HS-5 (cell line): ENCODE results near the gene SYNE1.
"Not testable (repeated sequence)": the region's sequence is repeated elsewhere in the genome, so short reads cannot be mapped to it uniquely, and the experiment has no call there.

Experiments used
- DNase-seq: peaks from one replicate; pipeline ENCODE4 v3.0.0-alpha.2; 2012; ENCODE audit warnings: low read depth

Gene SYNE1

DNA sequence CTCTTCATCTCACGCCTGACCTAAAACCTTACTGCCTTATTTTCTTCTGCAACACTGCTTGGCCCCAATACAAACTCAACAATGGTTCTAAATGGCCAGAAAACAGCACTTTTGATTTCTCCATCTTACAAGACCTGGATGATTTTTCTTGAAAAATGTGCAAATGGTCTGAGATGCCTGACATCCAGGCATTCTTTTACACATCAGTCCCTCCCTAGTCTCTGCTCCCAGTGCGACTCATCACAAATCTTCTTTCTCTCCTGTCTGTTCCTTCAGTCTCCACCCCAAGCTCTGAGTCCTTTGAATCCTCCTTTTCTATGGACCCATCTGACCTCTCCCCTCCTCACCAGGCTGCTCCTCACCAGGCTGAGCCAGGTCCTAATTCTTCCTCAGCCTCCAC lies 145.7 kb downstream of the SYNE1 start:
- not testable (repeated sequence) for DNase-seq

DNA sequence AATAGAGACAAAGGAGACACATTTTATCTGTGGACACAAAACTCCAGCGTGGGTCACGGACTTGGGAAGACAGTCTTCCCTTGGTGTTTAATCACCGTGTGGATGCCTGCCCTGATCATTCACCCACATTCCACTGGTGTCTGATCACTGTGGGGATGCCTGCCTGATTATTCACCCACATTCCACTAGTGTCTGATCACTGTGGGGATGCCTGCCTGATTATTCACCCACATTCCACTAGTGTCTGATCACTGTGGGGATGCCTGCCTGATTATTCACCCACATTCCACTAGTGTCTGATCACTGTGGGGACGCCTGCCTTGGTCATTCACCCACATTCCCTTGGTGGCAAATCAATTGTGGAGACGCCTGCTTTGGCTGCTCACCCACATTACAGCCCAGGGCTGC lies 146.2 kb downstream of the SYNE1 start:
- not testable (repeated sequence) for DNase-seq

DNA sequence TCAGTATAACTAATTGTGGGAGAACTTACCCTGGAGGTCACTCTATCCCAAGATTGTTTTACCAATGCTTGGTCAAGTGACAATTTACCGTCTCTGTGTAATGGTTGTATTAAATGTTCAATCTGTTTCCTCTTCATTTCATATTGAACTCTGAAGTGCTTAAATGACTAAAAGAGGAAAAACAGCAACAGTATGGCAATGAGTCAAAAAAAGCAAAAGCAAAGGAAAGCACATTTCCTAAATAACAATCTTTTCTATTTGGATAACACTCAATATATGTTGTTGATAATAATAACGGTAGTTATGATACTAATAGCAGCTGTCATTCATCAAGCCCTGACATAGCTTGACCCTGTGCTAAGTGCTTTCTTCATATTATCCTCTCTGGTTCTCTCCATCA lies 152.4 kb downstream of the SYNE1 start:
- DNase-seq = no peak

DNA sequence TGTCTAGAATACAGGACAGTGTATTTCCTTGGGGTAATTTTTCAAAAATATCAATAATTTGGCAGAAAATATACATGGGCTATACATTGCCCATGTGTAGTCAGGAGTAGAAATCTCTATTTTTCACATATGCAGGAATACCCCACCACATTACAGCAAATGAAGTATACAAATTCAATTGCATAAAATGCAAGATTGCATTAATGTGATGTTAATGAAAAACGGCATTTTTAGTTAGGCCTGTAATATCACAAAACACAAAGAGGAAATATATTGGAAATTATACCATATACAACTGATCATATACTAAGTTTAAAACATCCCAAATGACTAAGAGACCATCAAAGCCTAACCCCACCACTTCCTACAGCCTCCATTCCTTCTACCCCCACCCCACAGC lies 154.9 kb downstream of the SYNE1 start:
- DNase-seq = no peak

DNA sequence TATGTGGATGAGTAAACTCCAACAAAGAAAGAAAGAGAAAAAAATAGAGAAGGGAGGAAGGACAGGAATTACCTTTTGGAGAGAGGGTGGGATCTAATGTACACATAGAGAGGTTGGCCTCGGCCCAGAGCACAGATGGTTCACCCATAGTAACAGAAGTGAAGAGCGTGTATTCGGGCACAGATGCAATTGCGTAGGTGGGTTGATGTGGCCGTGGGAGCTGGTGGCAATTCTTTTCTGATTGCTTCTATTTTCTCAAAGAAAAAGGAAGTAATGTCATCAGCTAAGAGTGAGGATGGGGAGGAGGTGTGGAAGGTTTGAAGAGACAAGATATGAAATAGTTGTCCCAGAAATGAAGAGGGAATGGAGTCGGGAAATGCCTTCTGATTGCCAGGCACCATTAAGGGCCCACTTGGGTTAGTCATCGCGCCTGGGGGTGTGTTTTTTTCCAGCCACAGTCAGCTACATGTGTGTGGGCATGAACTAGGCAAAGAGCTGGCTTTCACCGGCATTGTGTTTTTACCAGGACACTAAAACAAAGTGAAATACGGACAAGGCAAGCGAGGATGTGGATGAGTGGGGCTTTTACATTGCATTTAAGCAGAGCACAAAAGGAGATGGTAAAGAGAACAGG lies 158.7 kb downstream of the SYNE1 start:
- DNase-seq = no peak

DNA sequence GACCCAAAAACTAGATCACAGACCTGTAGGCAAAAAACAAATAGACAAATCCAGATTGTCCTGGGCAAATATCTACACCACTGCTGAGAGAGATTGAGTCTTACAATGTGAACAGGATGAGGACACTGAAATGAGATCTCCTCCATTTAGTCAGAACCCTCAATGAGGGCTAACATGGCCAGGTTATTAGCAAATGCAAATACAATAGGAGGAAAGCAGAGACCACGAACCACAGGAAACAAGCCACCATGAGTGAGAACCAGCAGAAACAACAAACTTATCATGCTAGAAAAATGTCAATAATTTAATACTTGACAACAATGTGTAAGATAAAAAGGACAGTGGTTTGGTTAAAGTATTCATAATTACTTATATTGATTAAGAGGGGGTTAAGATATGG lies 162.8 kb downstream of the SYNE1 start:
- no peak for DNase-seq

DNA sequence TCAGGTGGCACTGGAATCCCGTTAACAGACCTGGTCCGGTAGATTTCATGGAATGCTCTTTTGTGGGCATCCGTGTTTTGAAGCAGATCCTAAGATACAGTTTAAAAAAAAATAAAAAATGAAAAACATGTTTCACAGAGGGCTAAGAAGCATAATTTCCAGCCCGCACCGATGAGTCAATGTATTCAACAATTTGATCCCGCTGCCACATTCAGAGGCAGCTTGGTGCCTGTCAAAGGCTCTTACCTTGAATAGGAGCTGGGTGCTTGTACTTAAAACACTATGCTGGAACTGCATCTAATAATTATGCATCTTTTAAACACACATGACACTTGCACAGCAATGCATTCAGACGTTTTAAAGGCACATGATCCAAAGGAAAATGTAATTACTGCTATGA lies 164.8 kb downstream of the SYNE1 start:
- no peak for DNase-seq

DNA sequence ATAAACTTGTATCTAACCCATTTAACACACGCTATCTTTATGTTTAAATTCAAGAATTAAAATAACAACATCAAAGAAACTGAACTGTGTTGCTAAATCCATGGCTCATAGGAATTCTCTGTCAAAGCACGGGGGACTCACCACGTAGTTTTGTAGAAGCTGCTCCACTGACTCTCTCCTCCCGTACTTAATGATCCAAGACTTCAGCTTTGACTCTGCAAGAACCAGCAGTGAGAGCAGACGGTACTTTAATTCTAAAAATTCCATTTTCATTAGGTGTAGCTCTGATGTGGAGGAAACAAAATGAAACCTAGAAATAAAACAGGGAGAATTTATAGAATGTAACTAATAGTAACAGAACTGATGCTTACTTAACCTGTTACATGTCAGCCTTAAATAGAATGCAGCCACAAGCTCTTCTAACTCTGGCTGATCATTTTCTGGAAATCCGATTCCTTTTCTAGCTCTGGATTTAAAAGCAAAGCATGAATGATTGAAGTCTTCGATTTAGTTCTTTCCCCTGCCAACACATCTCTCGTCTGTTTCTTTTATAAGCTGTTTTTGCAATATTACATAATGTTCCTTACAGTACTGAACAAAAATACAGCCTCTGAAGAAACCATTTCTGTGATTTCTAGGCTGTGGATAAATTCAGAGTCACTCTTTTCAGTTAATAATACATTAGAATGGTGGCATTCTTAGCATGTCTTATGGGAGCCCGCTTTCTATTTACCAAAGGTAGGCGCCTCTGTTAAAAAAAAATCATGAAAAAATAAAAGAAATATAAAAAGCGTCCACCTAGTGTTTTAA lies 165.5 kb downstream of the SYNE1 start:
- no peak for DNase-seq

DNA sequence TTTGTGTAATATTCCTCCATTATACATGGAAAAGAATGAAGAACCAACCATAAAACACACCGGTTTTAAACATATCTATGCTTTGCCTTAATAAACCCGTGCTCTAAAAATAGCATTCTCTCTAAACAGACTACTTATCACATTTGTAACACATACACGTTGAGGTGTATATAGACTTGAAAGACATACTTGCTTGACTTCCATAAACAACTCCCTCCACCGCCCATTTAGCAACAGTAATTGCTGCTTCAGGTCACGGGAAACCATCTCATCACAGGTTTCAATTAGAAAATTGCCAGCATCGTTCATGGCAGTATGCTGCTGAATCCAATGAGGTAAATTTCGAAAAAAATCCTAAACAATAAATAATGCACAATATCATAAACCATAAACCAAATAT lies 174.0 kb downstream of the SYNE1 start:
- no peak for DNase-seq

DNA sequence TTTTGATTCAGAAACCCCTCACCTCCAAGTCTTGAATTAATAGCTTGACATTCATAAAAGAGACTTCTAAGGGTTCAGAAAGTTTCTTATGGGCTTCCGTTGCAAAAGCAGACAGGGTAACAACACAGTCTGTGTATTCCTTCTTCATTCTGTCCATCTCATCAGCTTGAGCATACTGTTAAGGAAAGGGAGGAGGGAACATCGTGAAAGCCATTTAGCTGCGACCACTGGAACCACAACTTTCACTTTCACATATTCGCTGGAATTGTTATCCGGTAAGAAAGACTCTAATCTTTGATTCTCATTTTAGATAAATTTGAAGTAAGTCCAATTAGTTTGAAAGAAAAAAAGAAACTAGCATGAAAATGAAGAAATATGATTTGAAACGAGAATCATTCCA lies 174.4 kb downstream of the SYNE1 start:
- DNase-seq = no peak

DNA sequence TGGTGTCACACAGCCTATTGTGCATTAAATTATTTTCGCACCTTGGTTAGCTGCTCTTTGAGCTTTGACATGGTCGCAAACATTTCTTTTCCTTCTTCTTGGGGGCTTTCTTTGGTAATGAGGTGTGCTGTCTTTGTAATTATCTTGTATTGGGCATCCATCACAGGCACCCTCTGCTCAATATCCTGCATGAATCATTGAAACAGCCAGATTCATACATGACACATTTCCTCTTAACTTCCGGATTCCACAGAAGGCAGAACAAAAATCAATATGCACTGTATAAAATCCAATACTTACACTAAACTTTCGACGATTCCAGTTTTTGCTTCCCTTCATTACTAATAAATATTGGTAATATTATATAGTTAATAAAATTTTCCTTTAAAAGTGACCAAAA lies 175.6 kb downstream of the SYNE1 start:
- DNase-seq = no peak

DNA sequence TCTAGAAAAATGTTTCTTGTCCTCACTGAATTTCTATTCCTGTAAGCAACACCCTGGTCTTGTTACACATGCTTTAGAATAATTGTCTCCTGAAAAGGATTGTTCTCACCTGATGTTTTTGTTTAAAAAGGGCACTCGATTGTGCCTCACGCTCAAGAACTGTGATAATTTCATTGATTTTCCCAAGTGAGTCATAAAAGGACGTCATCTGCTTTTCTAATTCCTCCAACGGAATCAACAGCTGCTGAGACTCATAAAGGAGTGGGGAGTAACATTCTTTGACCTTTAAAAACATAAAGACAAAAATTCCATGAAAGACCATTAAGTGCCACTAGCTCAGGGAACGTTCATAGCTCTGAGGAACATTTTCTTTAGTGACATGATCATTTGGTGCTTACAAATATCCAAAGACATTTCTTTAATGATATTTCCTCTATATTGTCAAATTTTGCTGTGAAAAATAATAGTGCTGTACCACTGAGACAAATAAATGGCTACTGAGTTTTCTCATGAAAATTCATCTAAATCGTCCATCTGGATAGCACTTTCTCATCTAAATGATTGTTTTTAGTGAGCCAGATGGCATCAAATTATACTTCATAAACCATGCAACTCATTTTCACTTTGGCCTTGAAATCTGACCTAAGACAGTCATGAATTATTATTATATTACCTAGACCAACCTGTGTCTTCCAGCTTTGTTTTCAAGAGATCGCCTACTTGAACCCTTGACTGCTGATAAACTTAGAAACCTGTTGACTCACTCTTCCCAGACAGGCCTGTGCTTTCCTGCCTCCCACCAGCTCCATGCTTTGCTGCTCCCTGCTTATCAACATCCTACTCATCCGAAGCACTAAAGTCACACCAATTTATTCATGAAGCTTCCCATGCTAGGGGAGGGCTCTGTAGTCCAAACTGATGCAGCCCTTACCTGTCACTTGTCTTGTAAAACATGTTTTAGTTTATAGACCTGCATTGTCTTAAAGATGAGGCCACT lies 178.2 kb downstream of the SYNE1 start:
- no peak for DNase-seq

DNA sequence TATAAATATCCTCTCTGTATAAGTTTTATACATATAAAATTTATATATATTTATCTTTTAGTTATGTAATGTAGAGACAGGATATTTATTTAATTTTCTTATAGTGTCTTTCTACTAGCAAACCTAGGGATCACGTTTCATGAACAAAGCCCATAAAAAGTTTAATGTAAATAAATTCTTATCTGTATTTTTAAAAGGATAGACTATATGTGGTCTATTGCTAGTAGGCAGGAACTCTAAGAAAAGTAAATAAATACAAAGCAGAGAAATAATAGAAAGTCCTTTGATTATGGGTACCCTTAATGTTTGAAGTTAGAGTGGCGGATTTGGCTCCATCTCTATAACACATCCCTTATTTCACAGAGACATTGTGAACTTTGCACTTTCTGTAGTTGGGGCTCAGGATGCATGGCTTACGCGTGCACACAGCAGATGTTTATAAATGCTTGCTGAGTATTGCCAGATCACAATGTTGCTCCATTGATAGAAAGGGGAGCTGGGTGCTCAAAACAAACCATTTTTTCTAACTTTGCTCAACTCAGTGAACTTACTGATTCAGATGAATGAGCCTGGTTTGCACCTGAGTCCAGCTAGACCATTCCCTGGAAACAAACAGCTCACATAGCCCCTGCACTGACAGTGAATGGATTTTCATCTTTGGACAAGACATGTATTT lies 179.1 kb downstream of the SYNE1 start:
- no peak for DNase-seq

DNA sequence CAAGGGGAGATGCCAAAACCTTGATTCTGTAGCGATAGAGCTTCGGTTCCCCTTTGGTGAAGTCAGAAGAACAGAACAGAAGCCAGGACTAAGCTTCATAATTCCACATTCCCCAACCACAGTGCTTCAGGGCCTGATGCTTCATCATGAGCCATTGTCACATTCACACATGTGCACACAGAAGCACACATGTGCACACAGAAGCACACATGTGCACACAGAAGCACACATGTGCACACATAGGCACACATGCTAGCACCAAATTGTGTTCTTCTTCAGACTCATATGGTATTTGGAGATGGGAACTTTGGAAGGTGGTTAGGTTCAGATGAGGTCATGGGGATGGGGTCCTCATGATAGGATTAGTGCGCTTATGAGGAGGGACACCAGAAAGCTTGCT lies 183.2 kb downstream of the SYNE1 start:
- DNase-seq = no peak

DNA sequence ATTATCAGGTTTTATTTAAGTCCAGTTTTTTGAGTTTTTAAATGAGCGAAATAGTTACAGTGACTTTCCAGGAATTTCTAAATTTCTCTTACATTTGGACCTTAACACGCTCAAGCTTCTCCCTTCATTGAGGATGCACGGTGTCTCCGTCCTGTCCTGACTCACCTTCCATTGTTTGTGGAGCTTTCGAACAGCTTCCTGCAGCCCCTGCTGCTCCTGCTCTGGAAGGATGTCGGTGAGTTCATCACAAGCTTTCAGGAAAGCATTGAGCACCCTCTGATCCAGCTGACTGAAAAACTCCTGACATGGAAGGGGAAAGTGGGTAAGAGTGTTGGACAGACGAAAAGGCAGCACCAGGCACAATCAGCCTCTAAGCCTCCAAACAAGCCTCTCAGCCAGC lies 183.7 kb downstream of the SYNE1 start:
- DNase-seq = no peak

DNA sequence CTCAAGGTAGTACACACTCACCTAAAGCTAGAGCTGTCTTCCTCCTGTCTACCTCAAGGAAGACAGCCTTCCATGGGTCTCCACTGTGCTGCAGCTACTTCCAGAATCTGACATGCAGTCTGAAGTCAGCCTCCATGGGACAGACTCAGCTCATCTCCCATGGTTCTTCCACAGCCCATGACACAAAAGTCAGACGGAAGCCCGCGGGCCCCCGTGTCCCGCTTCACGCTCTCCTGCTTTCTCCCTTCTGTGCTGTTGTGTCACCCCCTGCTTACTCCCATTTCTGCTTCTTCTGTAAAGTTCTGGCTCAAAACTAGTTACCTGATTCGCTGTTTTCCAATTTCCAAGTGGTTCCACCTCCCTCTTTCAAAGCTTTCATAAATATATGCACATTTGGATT lies 184.5 kb downstream of the SYNE1 start:
- no peak for DNase-seq

DNA sequence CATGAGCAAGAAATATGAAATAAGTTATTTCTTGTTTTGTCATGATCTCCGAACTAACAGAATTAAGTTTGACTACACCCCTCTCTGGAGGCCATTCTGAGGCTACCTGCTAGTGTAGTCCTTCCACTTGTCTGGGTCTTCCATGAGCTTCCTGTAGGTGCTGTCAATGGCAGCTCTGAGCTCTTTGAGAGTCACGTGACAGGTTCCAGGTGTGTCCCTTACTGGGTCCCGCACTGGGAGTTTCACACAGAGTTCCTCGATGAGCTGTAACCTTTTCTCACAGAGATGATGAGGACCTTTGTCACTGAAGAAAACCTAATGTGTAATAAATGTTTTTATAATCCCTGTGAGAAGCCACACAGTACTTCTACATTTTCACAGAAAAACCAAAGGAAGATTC lies 186.6 kb downstream of the SYNE1 start:
- no peak for DNase-seq

DNA sequence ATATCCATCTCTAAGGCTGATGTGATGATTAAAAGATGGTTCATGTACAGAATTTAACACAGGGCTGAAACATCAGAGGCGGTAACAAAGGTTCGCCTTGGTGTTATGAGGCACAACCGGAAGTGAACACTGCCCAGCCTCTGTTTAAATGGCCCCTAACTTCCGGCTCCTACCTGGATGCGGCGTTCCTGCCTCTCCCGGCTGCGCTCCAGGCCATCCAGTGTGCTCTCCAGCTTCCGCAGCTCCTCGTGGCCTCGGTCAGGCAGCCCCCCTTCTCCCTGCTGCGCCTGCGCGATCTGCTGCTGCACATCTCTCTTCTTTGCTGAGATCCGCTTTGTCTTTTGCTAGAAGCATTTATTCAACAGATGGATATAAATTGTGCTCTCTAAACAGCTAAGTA lies 195.3 kb downstream of the SYNE1 start:
- no peak for DNase-seq

DNA sequence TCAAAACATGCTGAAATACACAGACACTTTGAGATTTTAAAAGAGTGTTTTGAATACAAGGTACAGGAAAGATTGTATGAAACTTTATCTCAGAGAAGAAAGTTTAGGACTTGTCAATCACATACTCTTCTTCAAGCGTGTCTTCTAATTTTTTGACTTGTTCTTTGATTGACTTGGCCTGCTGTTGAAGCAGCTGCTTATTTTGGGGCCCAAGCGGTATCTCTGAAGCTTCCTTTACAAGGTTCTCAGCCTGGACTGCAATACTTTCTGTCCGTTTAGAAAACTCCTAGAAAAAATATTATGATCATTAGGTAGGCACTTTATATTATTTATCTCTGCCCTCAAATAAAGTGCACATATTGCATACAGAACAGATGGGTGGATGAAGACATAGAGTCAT lies 201.3 kb downstream of the SYNE1 start:
- no peak for DNase-seq

DNA sequence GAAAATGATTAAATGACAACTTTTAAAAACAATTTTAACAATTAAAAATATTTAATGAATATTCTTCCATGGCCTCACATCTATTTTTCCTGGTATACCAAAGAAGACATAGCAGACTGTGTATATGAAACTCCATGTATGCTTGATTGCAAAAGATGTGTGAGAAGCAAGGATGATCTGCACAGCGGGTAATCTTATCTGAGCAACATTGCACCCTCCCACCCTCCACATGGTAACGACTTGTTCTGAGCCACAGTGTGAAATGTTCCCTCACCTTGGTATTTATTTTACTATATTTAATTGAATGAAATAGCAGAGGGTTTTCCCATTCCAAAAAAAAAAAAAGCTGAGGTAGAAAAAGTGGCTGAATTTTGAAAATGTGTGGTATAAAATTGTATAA lies 204.4 kb downstream of the SYNE1 start:
- no peak for DNase-seq

DNA sequence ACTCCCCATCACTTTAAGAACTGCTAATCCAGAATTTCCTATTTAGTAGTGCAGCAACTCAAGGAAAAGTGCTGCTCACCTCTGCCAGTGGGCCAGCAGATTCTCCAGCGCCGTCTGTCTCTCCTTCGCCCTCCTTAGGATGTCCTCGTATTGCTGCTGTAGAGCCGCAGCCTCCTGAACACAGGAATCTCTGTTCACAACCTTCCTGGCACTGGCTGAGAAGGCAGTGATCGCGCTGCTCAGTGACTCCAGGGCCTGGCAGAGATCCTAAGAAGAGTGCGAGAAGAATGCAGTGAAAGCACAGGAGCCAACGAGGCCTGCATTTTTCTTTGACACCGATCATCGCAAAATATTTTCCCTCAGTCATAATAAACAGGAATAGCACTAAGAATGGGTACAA lies 209.0 kb downstream of the SYNE1 start:
- no peak for DNase-seq

DNA sequence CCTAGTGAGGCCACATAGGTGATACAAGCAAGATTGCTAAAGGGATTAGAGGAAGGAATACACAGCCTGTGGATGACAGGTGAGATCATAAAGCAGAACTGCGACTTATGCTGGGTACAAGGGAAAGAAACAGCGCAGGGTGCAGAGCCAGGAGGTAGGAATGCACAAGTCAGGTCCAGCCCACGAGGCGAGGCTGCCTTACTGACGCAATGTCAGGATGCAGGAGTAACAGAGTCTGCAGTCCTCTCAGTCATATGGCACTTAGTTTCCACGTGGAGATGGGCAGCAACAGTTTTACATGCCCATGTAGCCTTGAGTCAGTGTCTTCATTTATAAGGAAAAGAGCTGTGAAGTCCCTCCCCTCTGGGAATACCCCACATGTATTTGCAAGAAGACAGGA lies 210.9 kb downstream of the SYNE1 start:
- no peak for DNase-seq
